B cell (primary cell): Measurements from ENCODE around the gene IL1R1.

Experiments used
- EZH2 ChIP-seq: IDR thresholded peaks from 2 replicates; pipeline ENCODE4 v1.6.1; 2012; ENCODE audit warnings: borderline replicate concordance, low read depth, mild to moderate bottlenecking, moderate library complexity, low read length; ENCODE audit not compliant: insufficient read depth, poor library complexity, severe bottlenecking
- TF ChIP-seq, protein P1 (sequence below): fragments of 200-600 bp; IDR thresholded peaks from one replicate; pipeline ENCODE4 v1.8.0; 2022; ENCODE audit warnings: antibody characterized with exemption, mild to moderate bottlenecking

DNA sequence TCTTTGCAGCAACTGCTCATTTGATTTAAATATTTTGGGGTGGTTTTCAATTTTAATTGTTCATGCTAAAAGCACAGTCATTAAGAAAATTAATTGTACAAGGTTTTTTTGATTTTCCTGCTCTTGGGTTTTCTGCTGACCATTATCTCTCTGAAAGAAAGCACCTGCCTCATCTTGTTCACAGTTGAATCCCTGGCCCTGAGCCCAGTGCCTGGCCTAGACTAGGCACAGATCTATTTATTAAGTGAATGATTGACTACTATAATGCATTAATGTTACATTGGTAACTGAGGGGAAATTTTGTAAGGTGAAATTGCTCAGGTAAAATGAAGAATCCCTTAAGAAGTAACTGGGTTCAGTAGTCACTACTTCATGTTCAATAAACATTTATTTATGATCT, 66.2 kb downstream of the IL1R1 start:
- TF ChIP-seq, protein P1, sequence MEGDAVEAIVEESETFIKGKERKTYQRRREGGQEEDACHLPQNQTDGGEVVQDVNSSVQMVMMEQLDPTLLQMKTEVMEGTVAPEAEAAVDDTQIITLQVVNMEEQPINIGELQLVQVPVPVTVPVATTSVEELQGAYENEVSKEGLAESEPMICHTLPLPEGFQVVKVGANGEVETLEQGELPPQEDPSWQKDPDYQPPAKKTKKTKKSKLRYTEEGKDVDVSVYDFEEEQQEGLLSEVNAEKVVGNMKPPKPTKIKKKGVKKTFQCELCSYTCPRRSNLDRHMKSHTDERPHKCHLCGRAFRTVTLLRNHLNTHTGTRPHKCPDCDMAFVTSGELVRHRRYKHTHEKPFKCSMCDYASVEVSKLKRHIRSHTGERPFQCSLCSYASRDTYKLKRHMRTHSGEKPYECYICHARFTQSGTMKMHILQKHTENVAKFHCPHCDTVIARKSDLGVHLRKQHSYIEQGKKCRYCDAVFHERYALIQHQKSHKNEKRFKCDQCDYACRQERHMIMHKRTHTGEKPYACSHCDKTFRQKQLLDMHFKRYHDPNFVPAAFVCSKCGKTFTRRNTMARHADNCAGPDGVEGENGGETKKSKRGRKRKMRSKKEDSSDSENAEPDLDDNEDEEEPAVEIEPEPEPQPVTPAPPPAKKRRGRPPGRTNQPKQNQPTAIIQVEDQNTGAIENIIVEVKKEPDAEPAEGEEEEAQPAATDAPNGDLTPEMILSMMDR, result no peak
- no peak for TF ChIP-seq EZH2
